ENCODE measurements around the gene BLOC1S1.

Gene BLOC1S1

DNA sequence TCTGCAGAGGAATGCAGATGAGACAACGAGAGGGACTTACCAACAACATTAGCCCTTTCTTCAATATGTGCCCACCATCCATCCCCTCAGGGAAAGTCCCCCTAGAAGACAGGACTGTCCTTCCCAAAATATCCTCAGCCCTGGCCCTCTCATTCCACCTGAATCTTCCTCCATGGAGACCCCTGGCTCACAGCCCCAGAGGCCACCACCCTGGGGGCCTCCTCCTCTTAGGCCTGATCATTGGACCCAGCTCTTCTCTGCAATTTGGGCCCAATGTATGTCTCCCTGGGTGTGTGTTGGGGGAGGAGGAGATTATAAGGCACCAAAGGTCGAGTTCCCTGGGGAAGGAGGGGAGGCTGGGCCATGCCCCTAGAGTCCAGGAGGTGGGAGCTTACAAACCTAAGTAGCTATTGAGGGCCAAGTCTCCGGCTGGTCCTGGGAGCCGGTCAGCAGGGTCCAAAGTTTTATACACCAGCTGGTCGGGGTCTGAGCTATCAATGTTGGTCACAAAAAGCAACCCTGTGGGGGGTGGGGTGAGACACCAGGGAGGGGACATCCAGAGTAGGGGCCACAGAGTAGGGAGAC is 16.3 kb upstream of the BLOC1S1 start:
- no peak for TF ChIP-seq CTCF (conservative IDR thresholded peaks at IDR 0.05; ENCODE audit: low read depth, low read length)
- no peak overlapping the region for H3K4me3 ChIP-seq (ENCODE audit: low read depth, low read length)
- no peak for DNase-seq (ENCODE audit: low read depth)

GRCh38 chr12:55700255-55701018 is 15.4 kb upstream of the BLOC1S1 start:
- DNase-seq (ENCODE audit: low read depth) = no peak
- TF ChIP-seq CTCF (conservative IDR thresholded peaks at IDR 0.05; ENCODE audit: low read depth, low read length) = no peak
- H3K4me3 ChIP-seq (ENCODE audit: low read depth, low read length) = no peak overlapping the region

DNA sequence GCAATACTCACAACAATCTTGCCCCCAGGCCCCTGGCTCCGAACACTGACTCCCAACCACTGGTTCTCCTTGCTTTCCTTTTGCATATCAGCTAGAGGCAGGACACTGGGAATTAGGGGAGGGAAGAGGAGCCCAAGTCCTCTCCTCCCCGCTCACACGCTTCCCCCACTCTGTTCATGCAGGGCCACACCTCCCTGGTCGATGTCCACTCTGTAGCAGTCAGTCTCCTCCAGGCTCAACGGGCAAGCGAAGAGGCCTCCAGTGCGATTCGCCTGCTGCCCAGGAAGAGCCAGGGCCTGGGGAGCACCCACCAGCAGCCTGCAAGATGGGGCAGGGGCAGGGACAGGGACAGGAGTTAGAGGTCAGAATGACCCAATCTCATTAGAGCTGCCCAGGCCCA is 13.0 kb upstream of the BLOC1S1 start:
- TF ChIP-seq CTCF (conservative IDR thresholded peaks at IDR 0.05; ENCODE audit: low read depth, low read length) = no peak
- H3K4me3 ChIP-seq (ENCODE audit: low read depth, low read length) = no peak overlapping the region
- no peak for DNase-seq (ENCODE audit: low read depth)

DNA sequence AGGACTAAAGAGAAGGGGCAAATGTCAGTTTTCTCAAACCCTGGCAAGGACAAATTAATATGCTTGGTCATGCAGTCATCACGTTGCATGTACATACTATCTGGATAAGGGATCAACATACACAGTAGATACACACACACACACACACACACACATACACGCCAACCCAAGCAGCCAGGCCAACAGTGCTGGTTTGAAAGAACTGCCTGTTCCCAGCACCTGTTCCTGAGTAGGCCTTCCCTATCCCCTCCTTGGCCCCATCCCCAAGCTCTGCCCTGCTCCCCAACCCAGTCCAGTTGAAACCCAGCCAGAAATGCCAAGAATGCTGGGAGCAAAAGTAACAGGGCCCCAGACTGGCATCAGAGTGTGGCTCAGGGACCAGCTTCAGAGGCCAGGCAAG is 12.6 kb upstream of the BLOC1S1 start:
- no peak for TF ChIP-seq CTCF (conservative IDR thresholded peaks at IDR 0.05; ENCODE audit: low read depth, low read length)
- DNase-seq (ENCODE audit: low read depth) = no peak
- no peak overlapping the region for H3K4me3 ChIP-seq (ENCODE audit: low read depth, low read length)

DNA sequence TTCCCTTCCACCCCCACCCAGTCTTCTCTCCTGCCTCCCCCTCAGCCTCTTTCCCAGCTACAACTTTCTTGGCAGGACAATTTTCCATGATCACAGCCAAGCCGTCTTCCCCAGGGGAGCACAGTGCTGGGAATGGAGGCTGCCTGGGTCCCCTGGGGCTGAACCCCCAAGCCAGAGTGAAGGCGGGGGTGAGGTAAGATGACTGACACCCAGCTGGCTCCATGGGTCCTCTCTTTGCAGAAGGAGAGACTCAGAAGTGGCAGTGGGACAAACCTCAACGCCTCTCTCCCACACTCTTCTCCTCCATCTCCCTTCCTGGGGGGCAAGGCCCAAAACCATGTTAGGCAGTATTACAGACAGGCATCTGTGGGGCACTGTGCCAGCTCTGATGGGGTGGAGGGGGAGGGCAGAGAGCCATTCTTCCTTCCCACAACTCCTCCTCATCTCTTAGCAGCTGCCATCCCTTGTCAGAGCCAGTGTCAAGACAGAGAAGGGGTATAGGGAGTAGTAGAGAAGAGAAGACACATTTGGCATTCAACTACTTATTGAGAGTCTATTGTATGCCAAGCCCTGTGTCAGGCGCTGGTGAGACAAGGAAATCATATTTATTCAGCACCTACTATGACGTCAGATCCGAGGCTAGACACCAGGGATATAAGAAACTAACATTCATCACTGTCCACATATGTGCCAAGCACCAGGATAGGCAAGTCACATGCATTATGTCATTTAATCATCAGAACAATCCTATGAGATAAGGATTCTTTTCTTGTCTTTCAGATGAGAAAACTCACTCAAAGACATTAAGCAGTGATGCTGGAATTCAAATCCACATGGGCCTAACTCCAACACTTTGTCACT is 11.7 kb upstream of the BLOC1S1 start:
- no peak for TF ChIP-seq CTCF (conservative IDR thresholded peaks at IDR 0.05; ENCODE audit: low read depth, low read length)
- no peak for DNase-seq (ENCODE audit: low read depth)
- H3K4me3 ChIP-seq (ENCODE audit: low read depth, low read length) = no peak overlapping the region

DNA sequence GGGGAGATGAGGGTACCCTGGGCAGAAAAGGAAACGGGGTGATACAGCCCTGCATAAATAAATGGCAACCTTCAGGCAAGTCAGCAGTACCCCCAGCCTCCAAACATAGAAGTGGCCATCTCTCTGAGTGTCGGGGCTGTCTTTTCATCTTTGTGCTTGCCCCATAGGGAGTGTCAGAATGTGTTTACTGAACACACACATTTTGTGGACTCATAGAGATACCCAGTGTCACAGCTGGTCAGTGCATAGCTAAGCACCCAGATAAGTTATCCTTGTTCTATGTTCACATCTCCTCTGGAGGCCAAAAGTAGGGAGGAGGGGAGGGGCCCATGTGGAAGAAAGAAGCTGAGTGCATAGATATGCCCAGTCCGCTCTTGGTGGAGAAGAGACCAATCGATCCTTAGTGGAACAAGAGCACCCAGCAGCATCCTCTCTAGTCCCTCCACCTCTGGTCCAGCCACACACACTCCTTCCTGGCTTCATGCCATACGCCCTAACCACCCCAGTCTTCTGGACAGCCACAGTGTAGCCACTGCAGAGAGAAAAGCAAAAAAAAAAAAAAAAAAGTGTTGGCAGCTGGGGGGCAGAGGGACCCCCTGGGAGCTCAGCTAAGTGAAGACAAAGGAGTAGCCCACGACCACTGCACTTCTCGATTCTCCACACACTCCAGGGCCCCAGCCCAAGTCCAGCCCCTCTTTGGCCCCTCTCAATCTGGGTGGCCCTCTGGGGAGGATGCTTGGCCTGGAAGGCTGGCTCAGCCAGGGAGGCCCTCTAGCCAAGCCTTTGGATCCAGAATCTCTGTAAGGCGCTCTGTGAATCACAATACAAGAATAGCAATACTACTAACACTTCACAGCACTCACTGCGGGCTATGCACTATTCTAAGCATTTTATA is 10.8 kb upstream of the BLOC1S1 start:
- no peak overlapping the region for H3K4me3 ChIP-seq (ENCODE audit: low read depth, low read length)
- no peak for DNase-seq (ENCODE audit: low read depth)
- TF ChIP-seq CTCF (conservative IDR thresholded peaks at IDR 0.05; ENCODE audit: low read depth, low read length) = no peak

All from choroid plexus epithelial cell (primary cell).